H1 (cell line): ENCODE results near the gene SLMAP. TPM values are rescaled to one million over a fixed set of nuclear protein-coding genes. Genes with fewer than 3 reads are reported as not detected.

Experiments used
- CTCF ChIA-PET: fragments of 300-600 bp; sonication (Branson Sonifier 250); formaldehyde crosslinking; loops from one replicate; lab custom pipeline; 2021; ENCODE audit not compliant: partially characterized antibody; lab: Charles Lee
- POLR2A ChIA-PET: fragments of 300-600 bp; sonication (Branson Sonifier 250); formaldehyde crosslinking; loops from one replicate; lab custom pipeline; 2021; ENCODE audit warnings: inconsistent platforms; ENCODE audit not compliant: partially characterized antibody; lab: Charles Lee
- DNase-seq, 2 experiments: peaks; one replicate each; pipeline versions ENCODE4 v3.0.0 to v3.0.0-alpha.2; 2010 to 2022; ENCODE audit warnings: low spot score in 2 of 2, low read depth in 1 of 2, mixed read lengths in 1 of 2
- FAIRE-seq: peaks from 2 replicates; lab custom pipeline; 2011; peaks lifted over from hg19 to GRCh38; lab: Jason Lieb, UNC
- H2AFZ ChIP-seq: 2 replicates; pipeline ENCODE4 v1.8.1; 2012; ENCODE audit warnings: low read length, inconsistent platforms
- H2AK5ac ChIP-seq: 2 replicates; pipeline ENCODE4 v1.6.1; 2013; ENCODE audit warnings: low read depth, low read length
- H2BK120ac ChIP-seq: replicated peaks from 2 replicates; pipeline ENCODE3; 2013; ENCODE audit warnings: low read depth, low read length, inconsistent platforms
- H2BK12ac ChIP-seq: 2 replicates; pipeline ENCODE4 v1.6.1; 2013; ENCODE audit warnings: low read depth, low read length
- H2BK15ac ChIP-seq: 2 replicates; pipeline ENCODE4 v1.6.1; 2013; ENCODE audit warnings: low read length
- H2BK20ac ChIP-seq: 2 replicates; pipeline ENCODE4 v1.6.1; 2013; ENCODE audit warnings: low read length
- H2BK5ac ChIP-seq: 2 replicates; pipeline ENCODE4 v1.6.1; 2013; ENCODE audit warnings: low read depth, low read length
- H3K14ac ChIP-seq: 2 replicates; pipeline ENCODE4 v1.6.1; 2013; ENCODE audit warnings: inconsistent platforms; ENCODE audit not compliant: insufficient read length
- H3K18ac ChIP-seq: 2 replicates; pipeline ENCODE4 v1.6.1; 2013; ENCODE audit warnings: low read length; ENCODE audit errors: extremely low read depth
- H3K23ac ChIP-seq: 2 replicates; pipeline ENCODE4 v1.6.1; 2013; ENCODE audit warnings: inconsistent platforms; ENCODE audit not compliant: insufficient read length
- H3K23me2 ChIP-seq: 2 replicates; pipeline ENCODE4 v1.6.1; 2013; ENCODE audit warnings: low read depth, low read length
- H3K27ac ChIP-seq: 2 replicates; pipeline ENCODE4 v1.6.1; 2011; ENCODE audit warnings: low read depth, low read length, inconsistent platforms
- H3K27me3 ChIP-seq, 4 experiments: replicated peaks in 1 of 4; 1 replicate in 1 of 4; 2 replicates in 3 of 4; pipeline versions ENCODE4 v1.6.1 to v1.8.1; 2011 to 2013; ENCODE audit warnings: low read length in 3 of 4, mild to moderate bottlenecking in 3 of 4, inconsistent platforms in 2 of 4, mixed read lengths in 2 of 4, moderate library complexity in 1 of 4; ENCODE audit not compliant: control insufficient read depth in 3 of 4, insufficient read depth in 3 of 4; ENCODE audit errors: extremely low read depth in 1 of 4
- H3K36me3 ChIP-seq, 4 experiments: 2 replicates each; pipeline versions ENCODE4 v1.6.1 to v1.8.1; 2011 to 2013; ENCODE audit warnings: mild to moderate bottlenecking in 4 of 4, low read length in 3 of 4, moderate library complexity in 2 of 4, control low read depth in 1 of 4, inconsistent platforms in 1 of 4; ENCODE audit not compliant: insufficient read depth in 4 of 4, control insufficient read depth in 2 of 4
- H3K4ac ChIP-seq: replicated peaks from 2 replicates; pipeline ENCODE3; 2013; ENCODE audit warnings: low read length, low read depth, mixed read lengths, inconsistent platforms; ENCODE audit not compliant: insufficient read length
- H3K4me1 ChIP-seq, 4 experiments: replicated peaks in 1 of 4; 1 replicate in 1 of 4; 2 replicates in 3 of 4; pipeline versions ENCODE4 v1.6.1 to v1.8.1; 2011 to 2013; ENCODE audit warnings: low read length in 3 of 4, inconsistent platforms in 2 of 4, mixed read lengths in 1 of 4; ENCODE audit not compliant: insufficient read depth in 4 of 4, control insufficient read depth in 3 of 4
- H3K4me2 ChIP-seq, 2 experiments: 2 replicates each; pipeline versions ENCODE4 v1.6.1 to v1.8.1; 2011 to 2013; ENCODE audit warnings: low read depth in 2 of 2, low read length in 2 of 2, control low read depth in 1 of 2, inconsistent platforms in 1 of 2, mild to moderate bottlenecking in 1 of 2; ENCODE audit not compliant: insufficient read depth in 1 of 2
- H3K4me3 ChIP-seq, 4 experiments: fragments of 200-600, 300-600 bp in 1 of 4; sonication (generic), shearing (Covaris generic), sonication (Bioruptor Twin) in 1 of 4; 2 replicates each; pipeline versions ENCODE4 v1.5.1 to v1.8.1; 2011 to 2016; ENCODE audit warnings: low read length in 4 of 4, low read depth in 3 of 4, control low read depth in 2 of 4, inconsistent platforms in 2 of 4, mild to moderate bottlenecking in 2 of 4, mixed read lengths in 1 of 4, moderate library complexity in 1 of 4; ENCODE audit not compliant: insufficient read depth in 2 of 4; ENCODE audit errors: extremely low read depth in 1 of 4
- H3K56ac ChIP-seq: replicated peaks from 2 replicates; pipeline ENCODE3; 2013; ENCODE audit warnings: low read depth, mild to moderate bottlenecking, mixed read lengths, low read length, inconsistent platforms; ENCODE audit not compliant: insufficient read length
- H3K79me1 ChIP-seq: 2 replicates; pipeline ENCODE4 v1.6.1; 2013; ENCODE audit warnings: low read depth, low read length, control low read depth
- H3K79me2 ChIP-seq, 2 experiments: 2 replicates each; pipeline versions ENCODE4 v1.6.1 to v1.8.1; 2012 to 2013; ENCODE audit warnings: low read length in 2 of 2, mild to moderate bottlenecking in 2 of 2, inconsistent platforms in 1 of 2; ENCODE audit not compliant: insufficient read depth in 2 of 2, control insufficient read depth in 1 of 2
- H3K9ac ChIP-seq, 4 experiments: replicated peaks in 1 of 4; 1 replicate in 1 of 4; 2 replicates in 3 of 4; pipeline versions ENCODE4 v1.6.1 to v1.8.1; 2011 to 2013; ENCODE audit warnings: low read depth in 3 of 4, low read length in 3 of 4, control low read depth in 2 of 4, mild to moderate bottlenecking in 2 of 4, moderate library complexity in 2 of 4, inconsistent platforms in 1 of 4; ENCODE audit errors: extremely low read depth in 1 of 4
- H3K9me3 ChIP-seq, 2 experiments: 2 replicates each; pipeline versions ENCODE4 v1.6.1 to v1.8.1; 2012 to 2013; ENCODE audit warnings: mild to moderate bottlenecking in 2 of 2, moderate library complexity in 2 of 2, control low read depth in 1 of 2, inconsistent platforms in 1 of 2, low read depth in 1 of 2, low read length in 1 of 2, mixed read lengths in 1 of 2; ENCODE audit not compliant: insufficient read depth in 2 of 2
- H4K20me1 ChIP-seq, 2 experiments: replicated peaks in 1 of 2; 2 replicates each; pipeline versions ENCODE3 to v1.8.1; 2011 to 2013; ENCODE audit warnings: inconsistent platforms in 2 of 2, low read length in 2 of 2, mild to moderate bottlenecking in 1 of 2; ENCODE audit not compliant: insufficient read depth in 2 of 2, control insufficient read depth in 1 of 2
- H4K5ac ChIP-seq: 2 replicates; pipeline ENCODE4 v1.6.1; 2013; ENCODE audit warnings: low read length, low read depth, mixed read lengths, inconsistent platforms; ENCODE audit not compliant: insufficient read length
- H4K8ac ChIP-seq: 2 replicates; pipeline ENCODE4 v1.8.0; 2013; ENCODE audit warnings: mild to moderate bottlenecking, moderate library complexity, low read length, inconsistent platforms; ENCODE audit not compliant: insufficient read depth; ENCODE audit errors: extremely low read depth
- H4K91ac ChIP-seq: replicated peaks from 2 replicates; pipeline ENCODE3; 2013; ENCODE audit warnings: low read length, mixed read lengths, inconsistent platforms; ENCODE audit not compliant: insufficient read length
- POLR2A ChIP-seq, 2 experiments: IDR thresholded peaks; 1 replicate in 1 of 2; 2 replicates in 1 of 2; pipeline ENCODE4 v1.6.1; 2011; ENCODE audit warnings: low read depth in 2 of 2, low read length in 2 of 2, mild to moderate bottlenecking in 2 of 2; ENCODE audit errors: control extremely low read depth in 1 of 2
- SUZ12 ChIP-seq: fragments of 200-600 bp; sonication (generic); IDR thresholded peaks from 2 replicates; pipeline ENCODE4 v1.6.1; 2012; ENCODE audit warnings: mild to moderate bottlenecking, inconsistent platforms, low read length, moderate library complexity, mixed read lengths
- WGBS, 2 experiments: shearing (Covaris generic) in 1 of 2; methylation state at CpG; one replicate each; pipeline versions ENCODE4 v1.1.6 to v1.1.7; 2013 to 2015; ENCODE audit warnings: low lambda C conversion rate in 2 of 2, mixed read lengths in 2 of 2, inconsistent platforms in 1 of 2, low coverage in 1 of 2, missing lambda C conversion rate in 1 of 2; ENCODE audit not compliant: insufficient replicate concordance in 2 of 2, insufficient coverage in 1 of 2, insufficient read length in 1 of 2; ENCODE audit errors: extremely low coverage in 1 of 2, missing lambda C conversion rate in 1 of 2; 5-methylcytosine and 5-hydroxymethylcytosine counted together
- polyA plus RNA-seq, 7 experiments: library from polyadenylated mRNA; depleted of rRNA in 3 of 7; stranded (reverse) in 5 of 7; unstranded in 2 of 7; fragments of >200 nt in 5 of 7; fragments of 200-250 nt in 2 of 7; gene quantifications; 1 replicate in 5 of 7; 2 replicates in 1 of 7; 4 replicates in 1 of 7; pipeline versions ENCODE4 v1.2.1 to v1.2.3, GENCODE V29; 2011 to 2013; ENCODE audit warnings: missing spikeins in 2 of 7, mixed read lengths in 2 of 7
- total RNA-seq: library from RNA; stranded (reverse); fragmentation: NEBNext Ultra II Directional; extraction: Animal tissue kit (Norgen Biotek cat#: 25700); gene quantifications from 2 replicates; pipeline ENCODE4 v1.2.1, GENCODE V29; 2021

Gene SLMAP
- total and polyA plus RNA-seq, 2 of the 8 experiments (the other 6 are each of a cell fraction or from before 2014, with no cell fraction given), result 13.6 to 70.4 TPM

- FAIRE-seq (no peak), DNase-seq (no peak)
- H3K27ac ChIP-seq, result no peak overlapping the region
- H2BK15ac ChIP-seq, result no peak overlapping the region
- H3K18ac ChIP-seq, result no peak overlapping the region
- H2BK20ac ChIP-seq, result no peak overlapping the region
- CTCF ChIA-PET, result interaction anchor here (0.8 to 2.5 kb wide), 5 partner anchors 11 to 228 kb away, joined by 3 to 8 read pairs (median 4); no protein-coding TSS in a partner anchor
- H2BK5ac ChIP-seq, result peak overlapping the region; percentile 27; the same call in 1 of the 2 replicates
- H2AK5ac ChIP-seq, result no peak overlapping the region
- no peak overlapping the region for H3K4me2 ChIP-seq
- POLR2A ChIA-PET, result interaction anchor here (1.5 kb wide), 1 partner anchor 8 kb away, joined by 4 read pairs; no protein-coding TSS in a partner anchor
- H3K36me3 ChIP-seq, result no peaks in the 10 kb centered on the region
- H3K14ac ChIP-seq, result no peak overlapping the region
- no peak overlapping the region for H3K9ac ChIP-seq
- H3K56ac ChIP-seq, result no peak overlapping the region
- H3K79me2 ChIP-seq, result no peaks in the 10 kb centered on the region
- H2AFZ ChIP-seq, result peak overlapping the region; percentile 93; the same call in 1 of the 2 replicates
- H4K91ac ChIP-seq, result no peak overlapping the region
- H4K5ac ChIP-seq, result no peak overlapping the region
- no peaks in the 10 kb centered on the region for H4K20me1 ChIP-seq
- no peak overlapping the region for H2BK120ac ChIP-seq
- peak in 1 of 2 experiments; percentile 7; a peak in 1 of 3 replicates for TF ChIP-seq POLR2A (IDR thresholded peaks at IDR 0.05; ENCODE audit: control extremely low read depth in 1 of 2, low read depth in 2 of 2, low read length in 2 of 2)
- no peak for TF ChIP-seq SUZ12
- H3K9me3 ChIP-seq, result no peaks in the 10 kb centered on the region
- no peak overlapping the region for H2BK12ac ChIP-seq
- H3K79me1 ChIP-seq, result no peaks in the 10 kb centered on the region
- H3K23ac ChIP-seq, result no peak overlapping the region
- no peak overlapping the region for H3K4ac ChIP-seq
- no peaks in the 10 kb centered on the region for H3K23me2 ChIP-seq
- peaks cover 0 to 3% (median 0%) of the 10 kb centered on the region in 4 experiments; a peak in 2 of 7 replicates for H3K4me1 ChIP-seq
- no peaks in the 10 kb centered on the region for H3K27me3 ChIP-seq
- 83% methylated on average over 4 of the region's 4 CpGs; no CpG with 5 or more reads in 1 of the 2 experiments for WGBS, 2 experiments
- no peak overlapping the region; the same call in 1 of the 2 replicates for H4K8ac ChIP-seq
- H3K4me3 ChIP-seq, result no peak overlapping the region
Observed at GRCh38 chr3:57960174-57960505, 204.0 kb downstream of the SLMAP start.
